HG03175 (cell line): ENCODE data around the gene ARHGEF28.

Source experiments
- ATAC-seq: cut with Tn5 transposase; IDR thresholded peaks from one replicate; pipeline ENCODE4 v1.9.1; 2021; ENCODE audit warnings: mild to moderate bottlenecking, moderate library complexity; ENCODE audit not compliant: unreplicated experiment

The ARHGEF28 gene

GRCh38 chr5:73812962-73813588 is 187.1 kb downstream of the ARHGEF28 start:
- ATAC-seq: no peak

- ATAC-seq: no peak
These were observed 188.3 kb downstream of the ARHGEF28 start for GRCh38 chr5:73814233-73814846.

- ATAC-seq: no peak
These were observed 189.6 kb downstream of the ARHGEF28 start for GRCh38 chr5:73815631-73816030.

- no peak for ATAC-seq
These were observed 190.8 kb downstream of the ARHGEF28 start for GRCh38 chr5:73816656-73817420.

GRCh38 chr5:73818357-73818756 is 192.4 kb downstream of the ARHGEF28 start:
- no peak for ATAC-seq

GRCh38 chr5:73820326-73820725 is 194.3 kb downstream of the ARHGEF28 start:
- ATAC-seq: no peak

- ATAC-seq: no peak
These were observed 195.0 kb downstream of the ARHGEF28 start for GRCh38 chr5:73821003-73821402.

GRCh38 chr5:73822278-73822988 is 196.4 kb downstream of the ARHGEF28 start:
- no peak for ATAC-seq

- no peak for ATAC-seq
These were observed 197.0 kb downstream of the ARHGEF28 start for GRCh38 chr5:73822989-73823339.

GRCh38 chr5:73823508-73823925 is 197.5 kb downstream of the ARHGEF28 start:
- ATAC-seq: no peak

GRCh38 chr5:73825199-73825598 is 199.2 kb downstream of the ARHGEF28 start:
- no peak for ATAC-seq

- ATAC-seq: no peak
These were observed 199.7 kb downstream of the ARHGEF28 start for GRCh38 chr5:73825736-73826135.

- no peak for ATAC-seq
These were observed 200.5 kb downstream of the ARHGEF28 start for GRCh38 chr5:73826301-73827105.

GRCh38 chr5:73827106-73827450 is 201.1 kb downstream of the ARHGEF28 start:
- ATAC-seq: no peak

GRCh38 chr5:73828465-73828864 is 202.5 kb downstream of the ARHGEF28 start:
- no peak for ATAC-seq

GRCh38 chr5:73830646-73831045 is 204.7 kb downstream of the ARHGEF28 start:
- ATAC-seq: no peak

- ATAC-seq: no peak
These were observed 205.1 kb downstream of the ARHGEF28 start for GRCh38 chr5:73831066-73831465.

GRCh38 chr5:73834693-73835092 is 208.7 kb downstream of the ARHGEF28 start:
- no peak for ATAC-seq

- ATAC-seq: no peak
These were observed 209.7 kb downstream of the ARHGEF28 start for GRCh38 chr5:73835726-73836125.

- ATAC-seq: no peak
These were observed 210.6 kb downstream of the ARHGEF28 start for GRCh38 chr5:73836607-73837006.

- no peak for ATAC-seq
These were observed 212.9 kb downstream of the ARHGEF28 start for GRCh38 chr5:73838901-73839300.
